GM11168 (cell line): Measurements from ENCODE around the gene SLC35F2.
"Not testable (repeated sequence)": the region's sequence is repeated elsewhere in the genome, so short reads cannot be mapped to it uniquely, and the experiment has no call there.

Source experiments
- in situ Hi-C: fragments of 300-500 bp; cut with MboI; formaldehyde crosslinking; loops from one replicate; pipeline ENCODE4 v1.12.0; 2022; ENCODE audit warnings: low sequenced_read_pairs; ENCODE audit not compliant: unreplicated experiment

Gene SLC35F2

GRCh38 chr11:107791343-107792048 lies 67.1 kb downstream of the SLC35F2 start:
- in situ Hi-C loops, result no loop called here

- in situ Hi-C loops, result no loop called here
These were observed 68.8 kb downstream of the SLC35F2 start for GRCh38 chr11:107789767-107790166.

GRCh38 chr11:107787733-107788132 lies 70.9 kb downstream of the SLC35F2 start:
- in situ Hi-C loops, result no loop called here

- in situ Hi-C loops, result no loop called here
These were observed 73.2 kb downstream of the SLC35F2 start for GRCh38 chr11:107785401-107785800.

- in situ Hi-C loops, result no loop called here
These were observed 75.5 kb downstream of the SLC35F2 start for GRCh38 chr11:107783121-107783520.

GRCh38 chr11:107780775-107781174 lies 77.8 kb downstream of the SLC35F2 start:
- in situ Hi-C loops, result no loop called here

GRCh38 chr11:107780136-107780535 lies 78.5 kb downstream of the SLC35F2 start:
- in situ Hi-C loops, result no loop called here

GRCh38 chr11:107778839-107779517 lies 79.6 kb downstream of the SLC35F2 start:
- in situ Hi-C loops, result no loop called here

- in situ Hi-C loops, result no loop called here
These were observed 81.5 kb downstream of the SLC35F2 start for GRCh38 chr11:107777110-107777509.

GRCh38 chr11:107776062-107776461 lies 82.5 kb downstream of the SLC35F2 start:
- in situ Hi-C loops, result no loop called here

GRCh38 chr11:107770551-107770951 lies 88.0 kb downstream of the SLC35F2 start:
- in situ Hi-C loops, result no loop called here

GRCh38 chr11:107769189-107769588 lies 89.4 kb downstream of the SLC35F2 start:
- in situ Hi-C loops, result no loop called here

- in situ Hi-C loops, result not testable (repeated sequence)
These were observed 99.8 kb downstream of the SLC35F2 start for GRCh38 chr11:107758719-107759355.

- in situ Hi-C loops, result no loop called here
These were observed 100.9 kb downstream of the SLC35F2 start for GRCh38 chr11:107757661-107758060.

GRCh38 chr11:107756553-107756952 lies 102.0 kb downstream of the SLC35F2 start:
- in situ Hi-C loops, result no loop called here

- in situ Hi-C loops, result no loop called here
These were observed 105.4 kb downstream of the SLC35F2 start for GRCh38 chr11:107752949-107753822.

GRCh38 chr11:107752508-107752907 lies 106.1 kb downstream of the SLC35F2 start:
- in situ Hi-C loops, result no loop called here

- in situ Hi-C loops, result no loop called here
These were observed 107.5 kb downstream of the SLC35F2 start for GRCh38 chr11:107751082-107751481.

- in situ Hi-C loops, result no loop called here
These were observed 108.3 kb downstream of the SLC35F2 start for GRCh38 chr11:107750313-107750712.

GRCh38 chr11:107747622-107748021 lies 111.0 kb downstream of the SLC35F2 start:
- in situ Hi-C loops, result no loop called here
